ENCODE data around the gene CAMKK1. TPM values are rescaled to one million over a fixed set of nuclear protein-coding genes. Genes with fewer than 3 reads are reported as not detected.

The CAMKK1 gene
- 2.7 and 3.4 TPM in 2 replicates for total RNA-seq

DNA sequence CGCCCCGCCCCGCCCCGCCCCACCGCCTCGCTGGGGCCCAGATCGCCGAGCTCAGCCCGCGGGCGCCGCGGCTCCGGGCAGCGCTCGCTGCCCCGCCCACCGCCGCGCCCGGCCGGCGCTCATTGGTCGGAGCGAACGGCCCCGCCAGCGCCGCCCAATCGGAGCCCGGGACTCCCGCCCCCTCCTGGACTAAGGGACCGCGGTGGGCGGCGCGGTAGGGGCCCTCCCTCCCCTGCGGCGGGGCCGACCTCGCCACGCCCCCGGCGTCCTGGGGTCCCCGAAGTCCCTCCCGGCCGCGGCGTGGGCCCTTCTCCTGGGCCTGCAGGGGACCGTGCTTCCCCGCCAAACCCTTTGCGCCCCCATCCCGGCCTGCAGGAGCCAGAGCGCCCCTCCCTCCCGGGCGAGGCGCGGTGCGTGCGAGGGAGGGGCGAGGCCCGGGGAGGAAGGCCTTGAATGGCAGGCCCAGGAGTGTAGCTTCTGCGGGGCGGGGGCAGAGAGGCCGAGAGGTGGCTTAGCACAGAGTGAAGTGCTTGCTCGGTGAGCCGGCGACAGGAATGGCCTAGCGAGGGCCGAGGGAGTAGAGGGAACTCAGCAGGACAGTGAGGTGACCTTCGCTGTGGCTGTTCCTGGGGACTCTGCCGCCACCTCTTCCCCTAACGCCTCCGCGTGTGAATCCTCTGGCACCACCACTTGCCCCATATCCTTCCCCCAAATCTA lies at the start of gene CAMKK1:
Gene CAMKK1 (minus strand): TSS at position 51 of the 717 bp plus-strand sequence. CDS start 7,366 bp downstream, outside the sequence.
- Histone ChIP-seq H3K27me3 (ENCODE audit: control insufficient read depth, insufficient read depth, low read length) (no peaks in the 10 kb centered on the region), H3K4me3 (ENCODE audit: low read depth, low read length) (peak within 1 kb of the TSS; percentile 60), H3K36me3 (ENCODE audit: control insufficient read depth, insufficient read depth, low read length) (no peaks in the 10 kb centered on the region)
- DNase-seq (ENCODE audit: low read depth) (peak; percentile 60), FAIRE-seq (no peak)
- TF ChIP-seq, protein P1, sequence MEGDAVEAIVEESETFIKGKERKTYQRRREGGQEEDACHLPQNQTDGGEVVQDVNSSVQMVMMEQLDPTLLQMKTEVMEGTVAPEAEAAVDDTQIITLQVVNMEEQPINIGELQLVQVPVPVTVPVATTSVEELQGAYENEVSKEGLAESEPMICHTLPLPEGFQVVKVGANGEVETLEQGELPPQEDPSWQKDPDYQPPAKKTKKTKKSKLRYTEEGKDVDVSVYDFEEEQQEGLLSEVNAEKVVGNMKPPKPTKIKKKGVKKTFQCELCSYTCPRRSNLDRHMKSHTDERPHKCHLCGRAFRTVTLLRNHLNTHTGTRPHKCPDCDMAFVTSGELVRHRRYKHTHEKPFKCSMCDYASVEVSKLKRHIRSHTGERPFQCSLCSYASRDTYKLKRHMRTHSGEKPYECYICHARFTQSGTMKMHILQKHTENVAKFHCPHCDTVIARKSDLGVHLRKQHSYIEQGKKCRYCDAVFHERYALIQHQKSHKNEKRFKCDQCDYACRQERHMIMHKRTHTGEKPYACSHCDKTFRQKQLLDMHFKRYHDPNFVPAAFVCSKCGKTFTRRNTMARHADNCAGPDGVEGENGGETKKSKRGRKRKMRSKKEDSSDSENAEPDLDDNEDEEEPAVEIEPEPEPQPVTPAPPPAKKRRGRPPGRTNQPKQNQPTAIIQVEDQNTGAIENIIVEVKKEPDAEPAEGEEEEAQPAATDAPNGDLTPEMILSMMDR (IDR thresholded peaks at IDR 0.05; ENCODE audit: insufficient read depth, low read length, severe bottlenecking), result no peak

DNA sequence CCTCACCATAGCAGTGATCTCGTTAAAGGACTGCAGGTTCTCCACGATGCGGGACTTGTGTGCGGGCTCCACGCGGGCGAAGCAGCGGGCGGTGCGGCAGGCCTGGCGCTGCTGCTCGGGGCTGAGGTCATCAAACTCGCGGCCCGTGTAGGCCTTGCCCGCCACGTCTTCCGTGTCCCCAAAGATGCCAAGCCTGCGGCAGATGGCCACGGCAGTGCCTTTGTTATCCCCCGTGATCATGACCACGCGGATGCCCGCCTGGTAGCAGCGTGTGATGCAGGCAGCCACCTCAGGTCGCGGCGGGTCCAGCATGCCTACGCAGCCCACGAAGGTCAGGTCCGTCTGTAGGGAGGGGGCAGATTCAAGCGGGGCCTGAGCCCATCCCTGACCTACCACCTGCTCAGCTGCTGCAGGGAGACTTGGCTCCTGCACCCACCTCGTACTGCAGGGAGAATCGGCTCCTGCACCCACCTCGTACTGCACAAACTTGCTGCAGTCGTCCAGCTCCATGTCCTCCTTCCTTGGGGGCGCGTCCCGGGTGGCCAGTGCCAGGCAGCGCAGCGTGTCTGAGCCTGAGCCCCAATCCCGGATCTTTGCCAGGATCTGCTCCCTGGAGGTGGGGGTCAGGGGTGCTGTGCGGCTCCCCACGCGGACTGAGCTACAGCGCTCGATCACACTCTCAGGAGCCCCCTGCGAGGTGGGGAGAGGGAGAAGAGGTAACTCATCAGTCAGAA lies 48.3 kb upstream of the CAMKK1 start:
- TF ChIP-seq, protein P1 (IDR thresholded peaks at IDR 0.05; ENCODE audit: insufficient read depth, low read length, severe bottlenecking), result no peak
- Histone ChIP-seq H3K36me3 (ENCODE audit: control insufficient read depth, insufficient read depth, low read length) (no peaks in the 10 kb centered on the region), H3K4me3 (ENCODE audit: low read depth, low read length) (no peak overlapping the region), H3K27me3 (ENCODE audit: control insufficient read depth, insufficient read depth, low read length) (peaks cover 2% of the 10 kb centered on the region)
- FAIRE-seq (no peak), DNase-seq (ENCODE audit: low read depth) (no peak)

DNA sequence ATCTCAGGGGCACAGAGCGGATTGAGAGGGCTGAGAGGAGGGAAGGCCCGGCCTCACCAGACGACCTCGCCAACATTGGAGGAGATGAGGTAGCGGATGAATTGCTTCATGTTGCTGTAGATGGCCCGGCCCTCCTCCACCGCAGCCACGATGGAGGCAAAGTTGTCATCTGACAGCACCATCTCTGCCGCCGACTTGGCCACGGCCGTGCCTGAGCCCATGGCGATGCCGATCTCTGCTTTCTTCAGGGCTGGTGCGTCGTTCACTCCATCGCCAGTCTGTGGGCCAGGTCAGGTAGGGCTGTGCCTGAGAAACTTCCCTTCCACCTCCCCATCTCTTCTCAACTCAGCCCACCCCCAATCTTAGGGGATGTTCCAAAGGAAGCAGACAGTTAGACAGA lies 44.5 kb upstream of the CAMKK1 start:
- Histone ChIP-seq H3K4me3 (ENCODE audit: low read depth, low read length) (no peak overlapping the region), H3K36me3 (ENCODE audit: control insufficient read depth, insufficient read depth, low read length) (no peaks in the 10 kb centered on the region), H3K27me3 (ENCODE audit: control insufficient read depth, insufficient read depth, low read length) (no peaks in the 10 kb centered on the region)
- no peak for DNase-seq (ENCODE audit: low read depth)
- TF ChIP-seq, protein P1 (IDR thresholded peaks at IDR 0.05; ENCODE audit: insufficient read depth, low read length, severe bottlenecking), result no peak
- FAIRE-seq, result no peak

DNA sequence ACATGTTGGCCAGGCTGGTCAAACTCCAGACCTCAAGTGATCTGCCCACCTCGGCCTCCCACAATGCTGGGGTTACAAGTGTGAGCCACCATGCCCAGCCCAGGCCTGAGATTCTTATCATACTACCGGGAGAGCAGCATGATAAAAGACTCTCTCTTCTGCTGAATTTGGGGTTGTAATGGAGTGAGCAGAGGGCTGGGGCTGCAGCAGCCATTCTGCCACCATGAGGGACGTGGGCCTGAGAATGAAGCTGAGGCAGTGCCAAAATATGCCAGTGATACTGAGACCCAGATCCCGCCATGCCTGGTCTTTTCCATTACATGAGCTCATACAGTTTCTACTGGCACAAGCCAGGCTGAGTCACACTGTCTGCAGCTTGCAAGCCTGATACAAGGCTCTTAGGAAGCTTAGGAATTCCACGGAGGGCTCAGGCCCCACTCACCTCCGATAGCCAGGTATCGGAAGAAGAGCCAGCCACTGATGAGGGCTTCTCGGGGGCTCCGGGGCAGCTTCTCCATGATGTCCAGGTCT lies 43.0 kb upstream of the CAMKK1 start:
- Histone ChIP-seq H3K36me3 (ENCODE audit: control insufficient read depth, insufficient read depth, low read length) (no peaks in the 10 kb centered on the region), H3K4me3 (ENCODE audit: low read depth, low read length) (no peak overlapping the region), H3K27me3 (ENCODE audit: control insufficient read depth, insufficient read depth, low read length) (no peaks in the 10 kb centered on the region)
- TF ChIP-seq, protein P1 (IDR thresholded peaks at IDR 0.05; ENCODE audit: insufficient read depth, low read length, severe bottlenecking), result no peak
- DNase-seq (ENCODE audit: low read depth), result peak; percentile 54
- FAIRE-seq, result no peak

DNA sequence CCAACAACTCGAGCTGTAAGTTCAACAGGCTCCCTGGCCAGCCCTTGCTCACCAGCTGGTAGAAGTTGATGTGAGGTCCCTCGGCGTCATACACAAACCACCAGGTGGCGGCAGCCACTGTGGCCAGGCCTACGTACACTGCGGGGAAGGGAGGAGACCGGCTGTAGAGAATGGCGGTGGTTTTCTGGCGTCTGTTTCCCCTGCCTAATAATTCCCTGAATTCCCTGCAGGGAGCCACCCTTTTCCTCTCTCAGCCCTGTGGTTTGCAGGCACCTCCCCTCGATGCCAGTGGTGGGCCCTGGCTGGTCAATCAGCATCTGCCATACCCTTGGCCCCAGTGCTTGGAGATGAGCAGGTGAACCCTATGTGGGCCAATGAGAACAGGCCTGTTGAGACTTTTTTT lies 42.3 kb upstream of the CAMKK1 start:
- no peak for FAIRE-seq
- peak; percentile 49 for DNase-seq (ENCODE audit: low read depth)
- H3K27me3 ChIP-seq (ENCODE audit: control insufficient read depth, insufficient read depth, low read length), result no peaks in the 10 kb centered on the region
- TF ChIP-seq, protein P1 (IDR thresholded peaks at IDR 0.05; ENCODE audit: insufficient read depth, low read length, severe bottlenecking), result peak; percentile 95
- no peak overlapping the region for H3K4me3 ChIP-seq (ENCODE audit: low read depth, low read length)
- H3K36me3 ChIP-seq (ENCODE audit: control insufficient read depth, insufficient read depth, low read length), result no peaks in the 10 kb centered on the region

Data from bronchial epithelial cell (primary cell).